Measurements from ENCODE around the gene KXD1.

GRCh38 chr19:18587962-18588610, 30.4 kb downstream of the KXD1 start:
- no peak for TF ChIP-seq POLR2A (IDR thresholded peaks at IDR 0.05; ENCODE audit: low read depth, low read length)
- TF ChIP-seq POLR2AphosphoS5 (IDR thresholded peaks at IDR 0.05; ENCODE audit: low read depth, low read length) = no peak

Measured in GM12892 (cell line).